HEK293T (cell line): ENCODE data around the gene TBC1D32.

ENCODE experiments used
- ARNT ChIP-seq: fragments of 450-650 bp; IDR thresholded peaks from 2 replicates; pipeline ENCODE4 v1.6.1; 2017; ENCODE audit warnings: mild to moderate bottlenecking
- BHLHE40 ChIP-seq: fragments of 450-650 bp; IDR thresholded peaks from 2 replicates; pipeline ENCODE4 v1.6.1; 2016; ENCODE audit warnings: mild to moderate bottlenecking, moderate library complexity, borderline replicate concordance
- CTBP1 ChIP-seq: fragments of 450-650 bp; IDR thresholded peaks from 2 replicates; pipeline ENCODE4 v1.6.1; 2016; ENCODE audit warnings: borderline replicate concordance
- ELF4 ChIP-seq: fragments of 450-650 bp; IDR thresholded peaks from 2 replicates; pipeline ENCODE4 v1.6.1; 2017; ENCODE audit warnings: antibody characterized with exemption
- FOXA1 ChIP-seq: fragments of 450-650 bp; IDR thresholded peaks from 2 replicates; pipeline ENCODE4 v1.6.1; 2016; ENCODE audit warnings: mild to moderate bottlenecking
- FOXK2 ChIP-seq: fragments of 450-650 bp; IDR thresholded peaks from 2 replicates; pipeline ENCODE4 v1.6.1; 2016; ENCODE audit warnings: mild to moderate bottlenecking
- FOXM1 ChIP-seq: fragments of 450-650 bp; IDR thresholded peaks from 2 replicates; pipeline ENCODE4 v1.6.1; 2017; ENCODE audit warnings: mild to moderate bottlenecking, borderline replicate concordance
- L3MBTL2 ChIP-seq: fragments of 450-650 bp; conservative IDR thresholded peaks from 2 replicates; pipeline ENCODE4 v1.6.1; 2016; ENCODE audit warnings: mild to moderate bottlenecking
- NFRKB ChIP-seq: fragments of 450-650 bp; IDR thresholded peaks from 2 replicates; pipeline ENCODE4 v1.6.1; 2016; ENCODE audit warnings: mild to moderate bottlenecking, moderate library complexity
- SP1 ChIP-seq: fragments of 450-650 bp; IDR thresholded peaks from 2 replicates; pipeline ENCODE4 v1.6.1; 2017
- SUZ12 ChIP-seq: fragments of 450-650 bp; IDR thresholded peaks from 2 replicates; pipeline ENCODE4 v1.6.1; 2016; ENCODE audit warnings: mild to moderate bottlenecking
- TARDBP ChIP-seq: fragments of 450-650 bp; IDR thresholded peaks from 2 replicates; pipeline ENCODE4 v1.6.1; 2016

DNA sequence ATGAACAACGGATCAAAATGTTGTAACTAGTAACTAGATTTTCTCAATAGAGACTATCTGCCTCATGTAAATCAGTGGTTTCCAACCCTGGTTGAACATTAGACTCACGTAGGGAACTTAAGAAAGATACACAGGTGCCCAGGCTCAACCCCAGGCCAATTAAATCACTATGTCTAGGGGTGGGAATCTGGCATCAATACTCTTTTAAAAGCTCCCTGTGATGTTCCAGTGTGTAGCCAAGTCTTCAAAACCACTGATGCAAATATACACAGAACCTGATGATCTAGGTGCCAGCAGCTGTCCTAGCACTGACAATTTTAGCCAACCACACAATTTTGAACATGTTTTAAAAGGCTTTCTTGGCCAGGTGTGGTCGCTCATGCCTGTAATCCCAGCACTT is 128.7 kb downstream of the TBC1D32 start:
- TF ChIP-seq NFRKB (no peak), BHLHE40 (no peak), SP1 (no peak), TARDBP (no peak), FOXK2 (no peak), ELF4 (no peak), FOXM1 (no peak), L3MBTL2 (no peak), ARNT (no peak), FOXA1 (no peak), CTBP1 (no peak), SUZ12 (no peak)
